HG02798 (cell line): ENCODE data around the gene OAS2.

Source experiments
- ATAC-seq: cut with Tn5 transposase; IDR thresholded peaks from one replicate; pipeline ENCODE4 v1.9.1; 2021; ENCODE audit warnings: mild to moderate bottlenecking; ENCODE audit not compliant: unreplicated experiment, poor library complexity

The OAS2 gene

GRCh38 chr12:113007166-113007565, 28.8 kb downstream of the OAS2 start:
- no peak for ATAC-seq

DNA sequence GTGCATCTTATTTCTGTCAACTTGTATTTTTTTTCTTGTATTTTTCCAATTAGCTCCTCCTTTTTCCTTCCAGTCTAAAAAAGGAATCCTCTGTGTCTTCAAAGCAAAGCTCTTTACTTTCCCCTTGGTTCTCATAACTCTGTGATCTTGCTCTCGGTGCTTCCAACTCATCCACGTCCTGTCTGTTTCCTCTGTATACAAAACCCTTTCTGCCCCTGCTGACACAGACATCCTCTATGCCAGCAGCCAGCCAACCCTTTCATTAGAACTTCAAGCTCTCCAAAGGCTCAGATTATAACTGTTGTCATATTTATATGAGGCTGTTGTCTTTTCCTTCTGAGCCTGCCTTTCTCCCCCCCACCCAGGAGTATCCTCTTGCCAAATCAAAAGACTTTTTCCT, 32.4 kb downstream of the OAS2 start:
- no peak for ATAC-seq

GRCh38 chr12:113014565-113014964, 36.2 kb downstream of the OAS2 start:
- ATAC-seq: no peak

GRCh38 chr12:113016796-113017195, 38.5 kb downstream of the OAS2 start:
- no peak for ATAC-seq

DNA sequence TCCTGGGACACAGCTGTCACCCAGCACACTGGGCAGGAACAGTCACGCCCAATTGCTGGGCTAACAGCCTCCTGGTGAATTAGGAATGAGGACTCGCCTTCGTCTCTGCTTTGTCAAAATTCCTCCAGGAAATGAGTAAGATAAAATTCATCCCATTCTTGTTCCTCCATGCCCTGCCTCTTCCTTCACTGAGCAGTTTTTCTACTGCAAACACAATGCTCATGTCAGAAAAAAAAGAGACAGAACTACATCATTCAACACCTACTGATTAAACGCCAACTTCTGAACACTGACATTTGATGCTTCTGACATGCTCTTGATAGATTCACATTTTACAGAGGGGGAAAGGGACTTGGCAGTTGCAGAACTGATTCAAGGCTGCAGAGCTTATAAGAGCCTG, 40.7 kb downstream of the OAS2 start:
- no peak for ATAC-seq

- ATAC-seq: no peak
Observed at GRCh38 chr12:113021500-113021899, 43.2 kb downstream of the OAS2 start.

- ATAC-seq: no peak
Observed at GRCh38 chr12:113022563-113023297, 44.4 kb downstream of the OAS2 start.

- no peak for ATAC-seq
Observed at GRCh38 chr12:113027726-113028125, 49.4 kb downstream of the OAS2 start.

DNA sequence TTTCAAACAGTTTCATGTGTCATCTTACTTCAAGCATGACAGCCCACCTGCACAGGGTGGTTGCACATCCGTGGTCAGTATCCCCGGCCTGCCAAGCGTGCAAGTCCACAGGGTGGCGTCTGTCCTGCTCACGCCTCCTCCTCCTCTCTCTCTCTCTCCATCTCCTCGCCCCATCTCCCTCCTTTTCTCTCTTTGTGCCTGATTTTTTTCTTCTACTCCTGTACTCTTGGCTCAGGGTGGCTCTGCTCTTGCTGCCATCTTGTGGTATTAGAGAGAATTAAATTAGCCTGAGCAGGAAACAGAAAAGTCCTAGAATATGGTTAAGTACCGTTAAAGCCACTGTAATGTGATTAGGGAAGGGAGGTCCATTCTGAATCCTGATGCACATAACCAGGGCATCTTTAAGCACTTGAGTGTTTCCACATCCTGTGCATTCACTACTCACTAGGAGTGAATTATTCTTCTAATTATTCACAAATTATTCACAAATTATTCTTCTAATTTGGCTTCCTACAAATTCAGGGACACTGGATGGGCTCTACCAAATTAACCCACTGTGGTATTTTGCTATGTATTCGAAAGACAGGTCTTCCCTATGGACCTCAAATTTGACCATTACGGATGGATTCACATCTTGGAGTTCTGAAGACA, 52.7 kb downstream of the OAS2 start:
- ATAC-seq: no peak

GRCh38 chr12:113039911-113040445, 61.7 kb downstream of the OAS2 start:
- no peak for ATAC-seq

DNA sequence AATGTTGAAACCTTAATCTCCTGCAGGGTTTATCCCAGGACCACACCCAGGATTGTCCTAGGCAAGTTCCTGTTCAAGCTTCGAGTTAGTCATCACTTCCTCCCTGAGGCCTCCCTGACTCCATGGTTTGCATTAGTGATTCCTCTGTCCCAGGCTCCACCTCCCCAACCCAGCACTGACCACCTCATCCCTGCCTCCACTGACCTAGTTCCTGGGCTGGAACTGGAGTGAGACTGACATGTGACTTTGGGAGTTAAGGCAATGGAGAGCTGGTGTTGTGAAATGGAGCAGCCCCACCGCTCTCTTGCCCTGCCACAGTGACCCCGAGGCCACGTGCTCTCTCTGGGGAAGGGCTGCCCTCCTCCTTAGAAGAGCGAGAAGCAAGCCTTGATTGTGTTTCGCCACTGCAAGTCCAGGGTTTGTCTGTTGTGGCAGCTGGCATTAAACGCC, 62.4 kb downstream of the OAS2 start:
- ATAC-seq: no peak

- no peak for ATAC-seq
Observed at GRCh38 chr12:113041560-113041959, 63.2 kb downstream of the OAS2 start.

DNA sequence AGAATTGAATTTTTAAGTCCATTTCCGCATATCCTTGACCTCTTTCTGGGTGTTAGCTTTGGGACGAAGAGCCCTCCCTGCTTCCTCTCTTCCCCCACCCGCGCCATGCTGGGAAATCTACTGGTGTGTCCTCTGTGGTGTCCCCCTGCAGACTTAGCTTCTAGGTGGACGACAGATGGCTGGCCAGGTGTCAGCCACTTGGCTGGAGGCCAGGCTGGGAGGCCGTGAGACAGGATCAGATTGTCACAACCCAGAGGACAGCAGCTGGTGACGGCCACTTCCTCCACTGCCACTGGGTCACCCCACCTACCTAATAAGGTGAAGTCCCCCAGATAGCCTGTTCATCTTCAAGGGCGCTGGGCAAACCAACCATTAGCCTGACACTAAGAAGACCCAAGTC, 64.9 kb downstream of the OAS2 start:
- ATAC-seq: no peak

GRCh38 chr12:113044516-113044915, 66.2 kb downstream of the OAS2 start:
- ATAC-seq: no peak

- ATAC-seq: peak; percentile 45
Observed at GRCh38 chr12:113048716-113049127, 70.4 kb downstream of the OAS2 start.

GRCh38 chr12:113049976-113050742, 71.8 kb downstream of the OAS2 start:
- no peak for ATAC-seq

- no peak for ATAC-seq
Observed at GRCh38 chr12:113050795-113051194, 72.5 kb downstream of the OAS2 start.

DNA sequence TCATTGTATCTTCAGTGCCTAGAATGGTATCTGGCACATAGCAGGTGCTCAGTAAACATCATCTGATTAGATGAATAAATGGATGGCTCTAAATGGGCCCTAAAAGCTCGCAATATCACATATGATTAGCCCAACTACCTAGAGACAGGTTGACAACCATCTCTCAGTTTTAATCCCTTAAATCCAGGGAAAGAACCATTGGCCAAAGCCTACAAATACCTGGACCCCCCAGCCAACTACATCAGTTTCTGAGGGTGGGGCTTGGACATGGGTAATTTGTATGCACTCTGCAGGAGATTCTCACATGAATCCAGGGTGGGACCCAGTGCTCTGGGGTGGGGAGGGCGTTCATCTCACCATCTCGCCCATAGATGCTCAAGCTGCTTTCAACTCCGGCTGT, 73.4 kb downstream of the OAS2 start:
- no peak for ATAC-seq

- no peak for ATAC-seq
Observed at GRCh38 chr12:113052326-113052725, 74.0 kb downstream of the OAS2 start.

- no peak for ATAC-seq
Observed at GRCh38 chr12:113054948-113055486, 76.7 kb downstream of the OAS2 start.
